Fibroblast of the aortic adventitia (primary cell): ENCODE results near the gene MPZL3. TPM values are rescaled to one million over a fixed set of nuclear protein-coding genes. Genes with fewer than 3 reads are reported as not detected.
A peak's percentile ranks its signal among the peaks of the same experiment; 100 is the strongest.

ENCODE experiments used
- DNase-seq: peaks from one replicate; pipeline ENCODE4 v3.0.0-alpha.2; 2010; ENCODE audit warnings: low read depth
- H3K4me3 ChIP-seq: 2 replicates; pipeline ENCODE4 v1.5.1; 2011; ENCODE audit warnings: low read depth, mild to moderate bottlenecking, control low read depth, low read length, moderate library complexity
- total RNA-seq: library from RNA; depleted of rRNA; stranded (reverse); fragments of >200 nt; gene quantifications from 2 replicates; pipeline ENCODE4 v1.2.3, GENCODE V29; 2012; ENCODE audit warnings: low replicate concordance
- TF ChIP-seq, protein P1 (sequence below): IDR thresholded peaks from 2 replicates; pipeline ENCODE4 v1.5.1; 2011; ENCODE audit warnings: mild to moderate bottlenecking, low read length, control low read depth, inconsistent platforms; ENCODE audit not compliant: insufficient read depth

The MPZL3 gene
- total RNA-seq, 1 donor, result 0.45 TPM

DNA sequence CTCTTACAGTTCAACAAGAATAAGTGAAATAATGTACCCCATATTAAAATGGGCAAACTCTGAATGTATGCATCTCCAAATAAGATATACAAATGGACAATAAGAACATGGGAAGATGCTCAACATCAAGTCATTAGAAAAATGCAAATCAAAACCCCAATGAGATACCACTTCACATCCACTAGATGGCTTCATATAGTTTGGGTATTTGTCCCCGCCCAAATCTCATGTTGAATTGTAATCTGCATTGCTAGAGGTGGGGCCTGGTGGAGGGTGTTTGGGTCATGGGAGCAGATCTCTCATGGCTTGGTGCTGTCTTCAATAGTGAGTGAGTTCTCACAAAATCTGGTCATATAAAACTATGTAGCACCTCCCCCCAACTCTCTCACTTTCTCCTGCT is 6.2 kb upstream of the MPZL3 start:
- no peak for DNase-seq
- H3K4me3 ChIP-seq, result no peak overlapping the region
- TF ChIP-seq, protein P1, sequence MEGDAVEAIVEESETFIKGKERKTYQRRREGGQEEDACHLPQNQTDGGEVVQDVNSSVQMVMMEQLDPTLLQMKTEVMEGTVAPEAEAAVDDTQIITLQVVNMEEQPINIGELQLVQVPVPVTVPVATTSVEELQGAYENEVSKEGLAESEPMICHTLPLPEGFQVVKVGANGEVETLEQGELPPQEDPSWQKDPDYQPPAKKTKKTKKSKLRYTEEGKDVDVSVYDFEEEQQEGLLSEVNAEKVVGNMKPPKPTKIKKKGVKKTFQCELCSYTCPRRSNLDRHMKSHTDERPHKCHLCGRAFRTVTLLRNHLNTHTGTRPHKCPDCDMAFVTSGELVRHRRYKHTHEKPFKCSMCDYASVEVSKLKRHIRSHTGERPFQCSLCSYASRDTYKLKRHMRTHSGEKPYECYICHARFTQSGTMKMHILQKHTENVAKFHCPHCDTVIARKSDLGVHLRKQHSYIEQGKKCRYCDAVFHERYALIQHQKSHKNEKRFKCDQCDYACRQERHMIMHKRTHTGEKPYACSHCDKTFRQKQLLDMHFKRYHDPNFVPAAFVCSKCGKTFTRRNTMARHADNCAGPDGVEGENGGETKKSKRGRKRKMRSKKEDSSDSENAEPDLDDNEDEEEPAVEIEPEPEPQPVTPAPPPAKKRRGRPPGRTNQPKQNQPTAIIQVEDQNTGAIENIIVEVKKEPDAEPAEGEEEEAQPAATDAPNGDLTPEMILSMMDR, result peak; percentile 20

DNA sequence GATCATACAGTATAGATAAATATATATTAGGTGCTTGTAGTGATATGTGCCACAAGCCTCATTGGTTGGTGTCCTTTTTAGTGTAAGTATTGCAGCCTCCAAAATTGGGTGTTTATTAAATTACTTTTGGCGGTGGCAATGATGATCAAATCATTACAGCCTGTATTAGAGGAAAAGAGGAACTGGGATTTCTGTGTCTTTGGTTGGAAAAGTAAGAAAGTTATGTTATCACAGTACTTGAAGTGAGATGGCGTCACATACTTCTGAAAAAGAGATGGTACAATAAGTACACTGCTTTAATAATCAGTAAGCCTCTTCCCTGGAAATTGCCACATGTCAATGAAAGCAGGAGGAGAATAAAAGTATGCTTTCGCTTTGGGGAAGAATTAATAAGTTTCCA is 523 bp upstream of the MPZL3 start:
- H3K4me3 ChIP-seq, result no peak overlapping the region
- DNase-seq, result no peak
- TF ChIP-seq, protein P1, result no peak

DNA sequence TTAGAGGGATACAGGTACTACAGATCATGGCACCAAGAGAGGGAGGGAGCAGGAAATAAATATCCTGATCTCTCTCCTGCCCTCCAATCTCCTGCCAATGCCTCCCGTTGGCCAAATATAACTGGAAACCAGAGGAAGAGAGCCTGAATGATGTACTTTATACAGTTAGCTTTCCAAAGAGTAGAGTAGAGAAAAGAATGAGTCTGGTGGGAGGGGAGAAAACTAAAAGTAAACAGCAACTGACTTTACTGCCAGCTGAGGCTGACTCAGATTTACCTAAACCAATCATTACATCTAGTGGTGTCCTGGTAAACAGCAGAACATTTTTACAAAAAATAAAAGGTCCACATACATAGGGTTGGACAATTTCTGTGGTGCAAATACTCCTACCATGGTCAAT is 5.1 kb downstream of the MPZL3 start:
- TF ChIP-seq, protein P1, result no peak
- no peak for DNase-seq
- H3K4me3 ChIP-seq, result no peak overlapping the region

DNA sequence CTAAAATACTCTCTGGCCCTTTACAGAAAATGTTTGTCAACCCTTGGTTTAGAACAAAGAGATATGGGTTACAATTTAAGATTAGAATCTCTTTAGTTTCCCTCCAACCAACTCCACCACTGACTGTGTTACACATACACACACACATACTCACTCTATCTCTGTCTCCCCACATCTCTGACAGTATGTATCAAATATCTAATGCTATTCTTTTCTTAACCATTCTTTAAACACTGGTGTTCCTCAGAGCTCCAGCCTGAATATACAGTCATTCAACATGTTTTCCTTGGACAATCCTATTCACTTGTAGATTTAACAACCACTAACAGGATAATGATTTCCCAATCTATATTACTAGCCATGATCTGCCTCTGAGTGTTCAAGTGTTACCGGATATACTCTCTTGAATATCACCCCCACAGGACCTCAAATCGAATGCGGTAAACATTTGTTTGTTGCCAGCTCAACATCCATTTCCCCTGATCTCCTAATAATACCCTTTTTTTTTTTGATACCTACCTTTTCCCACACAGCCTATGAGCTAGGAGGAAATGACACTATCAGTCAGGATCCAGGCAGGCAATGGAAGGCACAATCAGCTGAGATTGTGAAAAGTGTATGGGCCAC is 6.1 kb downstream of the MPZL3 start:
- TF ChIP-seq, protein P1, result no peak
- no peak for DNase-seq
- no peak overlapping the region for H3K4me3 ChIP-seq

DNA sequence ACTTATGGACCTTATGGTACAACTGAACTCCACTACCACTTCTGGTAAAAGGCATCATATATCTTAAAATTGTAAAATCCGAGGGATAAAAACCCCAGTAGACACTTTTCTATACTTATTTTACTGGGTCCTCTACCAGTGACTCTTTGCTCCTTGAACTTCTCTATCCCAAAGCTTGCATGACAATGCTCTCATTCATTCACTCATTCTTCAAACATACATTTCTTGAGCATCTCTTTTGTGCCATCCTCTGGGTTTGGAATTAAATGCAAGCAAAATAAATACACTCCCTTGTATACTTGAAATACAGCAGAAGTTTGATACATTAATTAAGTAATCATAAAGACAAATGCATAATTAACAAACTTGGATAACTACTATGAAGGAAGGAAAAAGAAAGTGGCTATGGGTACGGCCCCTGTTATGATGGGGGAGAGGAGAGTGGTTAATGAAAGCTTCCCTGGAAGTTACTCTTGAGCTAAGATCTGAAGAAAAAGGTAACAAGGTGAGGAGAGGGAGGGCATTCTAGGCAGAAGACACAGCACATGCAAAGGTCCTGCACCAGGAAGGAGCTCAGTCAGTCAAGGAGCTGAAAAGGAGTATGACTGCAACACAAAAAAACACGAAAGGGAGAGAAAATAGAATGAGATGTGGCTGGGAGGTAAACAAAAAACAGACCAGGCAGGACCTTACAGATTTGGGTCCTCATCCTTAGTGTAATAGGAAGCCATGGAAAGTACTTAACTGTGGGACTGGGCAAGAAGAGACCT is 8.0 kb downstream of the MPZL3 start:
- no peak overlapping the region for H3K4me3 ChIP-seq
- DNase-seq, result no peak
- TF ChIP-seq, protein P1, result no peak

DNA sequence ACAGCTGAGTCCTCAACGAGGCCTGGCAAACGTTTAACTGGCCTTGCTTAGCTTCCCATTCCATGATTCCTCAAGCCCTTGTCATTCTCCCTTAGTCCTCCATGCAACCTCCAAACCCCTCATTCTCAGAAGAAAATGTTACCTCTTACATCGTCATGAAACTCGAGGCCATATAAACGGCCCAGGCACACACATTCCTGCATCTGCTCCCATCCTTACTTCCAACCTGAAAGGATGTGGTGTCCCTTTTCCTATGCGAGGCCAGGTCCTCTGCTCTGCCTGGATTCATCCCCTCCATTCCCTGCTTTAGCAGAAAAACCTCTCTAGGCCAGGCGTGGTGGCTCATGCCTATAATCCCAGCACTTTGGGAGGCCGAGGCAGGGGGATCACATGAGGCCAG is 9.0 kb downstream of the MPZL3 start:
- H3K4me3 ChIP-seq, result no peak overlapping the region
- TF ChIP-seq, protein P1, result no peak
- no peak for DNase-seq
